GM18505 (cell line): ENCODE results near the gene SYCP3.
A peak's percentile ranks its signal among the peaks of the same experiment; 100 is the strongest.
"Not testable (repeated sequence)": the region's sequence is repeated elsewhere in the genome, so short reads cannot be mapped to it uniquely, and the experiment has no call there.

Experiments used
- ATAC-seq: cut with Tn5 transposase; IDR thresholded peaks from one replicate; pipeline ENCODE4 v1.9.1; 2021; ENCODE audit not compliant: unreplicated experiment
- POLR2A ChIP-seq: IDR thresholded peaks from 4 replicates; pipeline ENCODE4 v1.6.1; 2011; ENCODE audit warnings: borderline replicate concordance; ENCODE audit not compliant: insufficient read depth, insufficient read length; ENCODE audit errors: extremely low read depth

The SYCP3 gene

DNA sequence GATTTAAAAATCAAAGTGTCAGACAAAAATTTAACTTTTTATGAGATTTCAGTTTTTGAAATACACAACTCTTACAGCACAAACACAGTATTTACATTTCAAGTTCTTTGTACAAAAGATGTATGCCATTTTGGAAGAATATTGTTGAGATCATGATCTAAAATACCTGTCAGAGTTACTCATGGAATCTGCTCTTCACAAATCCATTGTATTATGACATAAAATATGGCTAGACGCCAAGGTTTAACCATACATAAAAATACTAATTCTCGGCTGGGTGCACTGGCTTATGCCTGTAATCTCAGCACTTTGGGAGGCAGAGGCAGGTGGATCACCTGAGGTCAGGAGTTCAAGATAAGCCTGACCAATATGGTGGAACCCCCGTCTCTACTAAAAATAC lies 6.2 kb upstream of the SYCP3 start:
- no peak for ATAC-seq
- no peak for TF ChIP-seq POLR2A

DNA sequence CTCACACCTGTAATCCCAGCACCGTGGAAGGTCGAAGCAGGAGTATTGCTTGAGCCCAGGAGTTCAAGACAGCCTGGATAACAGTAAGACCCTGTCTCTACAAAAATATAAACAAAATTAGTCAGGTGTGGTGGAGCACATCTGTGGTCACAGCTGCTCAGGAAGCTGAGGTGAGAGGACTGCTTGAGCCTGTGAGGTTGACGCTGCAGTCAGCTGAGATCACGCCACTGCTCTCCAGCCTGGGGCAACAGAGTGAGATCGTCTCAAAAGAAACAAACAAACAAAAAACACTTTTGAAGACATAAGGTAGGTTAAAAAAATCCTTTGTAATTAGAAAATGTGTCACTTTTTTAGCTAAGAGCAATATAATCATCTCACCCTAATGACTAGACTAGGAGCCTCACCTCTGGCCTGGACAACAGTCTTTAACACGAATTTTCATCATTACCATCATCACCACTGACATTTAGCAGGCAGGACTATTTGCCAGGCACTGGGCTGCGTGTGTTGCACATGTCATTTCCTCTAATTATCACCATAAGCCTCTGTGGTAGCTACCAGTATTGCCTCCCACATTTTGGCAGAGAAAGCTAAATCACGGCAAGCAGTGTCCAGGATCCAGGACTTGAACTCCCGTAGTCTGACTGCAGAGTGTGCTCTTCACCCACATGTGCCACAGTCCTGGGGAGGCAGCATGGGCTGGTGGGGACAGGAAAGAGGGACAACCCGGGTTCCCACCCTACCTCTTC lies 4.6 kb upstream of the SYCP3 start:
- ATAC-seq = peak; percentile 94
- TF ChIP-seq POLR2A = peak; percentile 9

DNA sequence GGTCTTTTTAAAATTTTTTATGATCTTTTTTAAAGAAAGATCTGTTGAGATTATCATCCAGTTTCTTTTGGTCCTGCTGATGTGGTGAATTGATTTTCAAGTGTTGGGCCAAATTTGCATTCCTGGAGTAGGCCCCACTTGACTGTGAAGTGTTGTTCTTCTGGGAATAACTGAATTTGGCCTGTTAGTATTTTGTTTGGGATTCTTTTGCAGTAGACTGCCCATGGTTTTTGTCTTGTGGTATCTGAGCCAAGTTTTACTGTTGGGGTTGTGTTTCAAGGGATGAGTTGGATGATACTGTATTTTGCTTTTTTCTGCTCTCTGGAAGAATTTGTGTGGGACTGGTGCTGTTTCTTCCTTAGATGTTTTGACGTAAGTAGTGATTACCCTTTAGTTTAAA lies 4.0 kb upstream of the SYCP3 start:
- peak; percentile 8 for ATAC-seq
- no peak for TF ChIP-seq POLR2A

DNA sequence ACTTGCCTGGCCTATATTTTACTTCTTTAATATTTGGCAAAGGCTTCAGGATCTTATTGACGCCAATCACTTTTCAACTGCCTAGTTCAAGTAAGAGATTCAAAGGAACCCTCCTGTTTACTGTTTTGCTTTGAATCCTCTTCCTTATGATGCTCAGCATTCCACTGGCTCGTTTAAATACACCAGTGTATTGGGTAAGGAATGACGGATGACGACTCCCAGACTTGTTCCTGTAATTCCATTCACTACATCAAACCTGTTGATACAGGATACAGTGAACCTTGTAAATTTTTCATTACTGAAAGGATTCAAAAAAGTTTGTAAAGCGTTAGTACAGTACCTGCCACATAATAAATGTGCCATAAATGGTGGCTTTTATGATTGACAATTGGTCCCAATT lies 1.7 kb upstream of the SYCP3 start:
- ATAC-seq = no peak
- no peak for TF ChIP-seq POLR2A

DNA sequence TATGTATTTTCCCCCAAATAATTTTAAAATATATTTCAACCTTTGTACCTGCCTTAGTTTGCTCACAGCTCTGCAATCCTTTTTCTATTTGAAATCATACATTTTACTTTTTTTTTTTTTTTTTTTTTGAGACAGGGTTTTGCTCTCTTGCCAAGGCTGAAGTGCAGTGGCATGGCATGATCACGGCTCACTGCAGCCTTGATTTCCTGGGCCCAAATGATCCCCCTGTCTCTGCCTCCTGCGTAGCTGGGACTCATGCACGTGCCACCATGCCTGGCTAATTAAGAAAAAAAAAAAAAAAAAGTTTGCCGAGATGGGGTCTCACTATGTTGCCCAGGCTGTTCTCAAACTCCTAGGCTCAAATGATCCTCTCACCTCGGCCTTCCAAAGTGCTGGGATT lies 1.3 kb upstream of the SYCP3 start:
- ATAC-seq = no peak
- no peak for TF ChIP-seq POLR2A

DNA sequence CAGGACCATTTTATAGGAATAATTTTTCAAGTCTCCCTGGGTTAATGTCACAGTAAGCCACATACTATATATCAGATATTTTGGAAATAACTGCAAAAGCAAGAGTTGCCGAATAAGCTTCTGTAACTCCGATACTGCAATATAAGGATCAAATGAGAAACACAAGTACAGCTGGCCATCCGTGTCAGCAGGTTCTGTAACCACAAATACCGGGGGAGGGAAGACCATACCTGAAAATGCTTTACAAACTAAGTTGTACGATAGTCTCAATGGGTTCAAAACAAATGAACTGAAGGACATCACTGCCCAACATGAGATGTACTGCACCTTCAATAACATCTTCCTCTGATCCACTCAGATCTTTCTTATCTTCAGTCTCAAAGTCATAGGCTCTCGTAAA lies 1.8 kb downstream of the SYCP3 start:
- no peak for TF ChIP-seq POLR2A
- ATAC-seq = no peak

DNA sequence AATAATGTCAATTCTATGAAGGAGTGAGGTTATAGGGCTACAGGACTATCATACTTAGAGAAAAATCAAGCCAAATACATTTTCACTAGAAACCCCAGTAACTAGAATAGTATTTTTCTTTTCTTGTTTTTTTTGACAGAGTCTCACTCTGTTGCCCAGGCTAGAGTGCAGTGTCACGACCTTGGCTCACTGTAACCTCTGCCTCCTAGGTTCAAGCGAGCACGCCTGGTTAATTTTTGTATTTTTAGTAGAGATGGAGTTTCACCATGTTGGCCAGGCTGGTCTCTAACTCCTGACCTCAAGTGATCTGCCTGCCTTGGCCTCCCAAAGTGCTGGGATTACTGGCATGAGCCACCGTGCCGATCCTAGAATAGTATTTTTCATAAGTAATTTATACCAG lies 4.8 kb downstream of the SYCP3 start:
- not testable (repeated sequence) for ATAC-seq

DNA sequence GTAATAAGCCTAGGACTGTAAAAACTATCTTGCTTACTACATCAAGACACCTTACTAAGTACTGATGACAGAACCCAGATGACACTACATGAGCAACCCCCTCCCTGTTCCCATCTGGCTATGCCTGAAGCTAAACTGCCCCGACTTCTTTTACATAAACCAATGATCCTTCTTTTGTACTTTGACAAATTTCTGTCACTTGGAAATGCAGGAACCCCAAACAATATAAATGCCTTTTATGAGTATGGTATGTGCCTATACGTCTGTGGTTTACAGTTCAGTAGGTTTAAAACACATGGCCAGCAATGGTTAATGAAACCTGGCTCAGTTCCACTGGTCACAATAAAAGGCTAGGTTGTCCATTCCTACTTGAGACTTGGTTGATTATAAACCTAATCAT lies 6.1 kb downstream of the SYCP3 start:
- TF ChIP-seq POLR2A = no peak
- no peak for ATAC-seq

DNA sequence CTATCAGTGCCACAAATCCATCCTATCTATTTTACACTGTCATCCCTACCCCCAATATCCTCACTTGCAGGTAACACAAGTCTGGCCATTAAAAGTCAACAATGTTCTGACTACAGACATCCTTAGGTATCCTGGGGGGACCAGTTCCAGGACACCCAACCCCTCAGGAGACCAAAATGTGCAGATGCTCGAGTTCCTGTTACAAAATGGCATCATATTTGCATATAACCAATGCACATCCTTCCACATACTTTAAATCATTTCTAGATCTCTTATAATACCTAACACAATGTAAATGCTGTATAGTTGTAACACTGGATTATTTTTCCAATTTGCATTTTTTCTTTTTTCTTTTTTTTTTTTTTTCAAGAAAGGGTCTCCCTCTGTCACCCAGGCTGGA lies 6.9 kb downstream of the SYCP3 start:
- no peak for TF ChIP-seq POLR2A

DNA sequence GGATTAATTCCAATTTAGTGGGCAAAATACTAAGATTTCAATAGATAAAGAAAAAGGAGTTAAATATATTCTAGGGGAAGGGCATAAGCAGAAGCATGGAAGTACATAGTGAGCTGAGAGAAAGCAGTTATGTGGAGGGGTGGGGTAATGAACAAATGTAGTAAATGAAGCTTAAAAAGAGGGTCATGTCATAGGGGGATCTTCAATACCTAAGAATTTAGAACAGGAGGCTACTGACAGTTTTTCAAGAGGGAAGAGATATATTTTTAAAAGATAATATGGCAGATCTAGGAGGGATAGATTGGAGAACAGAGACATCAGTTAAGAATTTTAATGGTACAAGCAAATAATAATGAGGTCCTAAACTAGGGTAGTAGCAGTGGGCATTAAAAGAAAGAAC lies 9.4 kb downstream of the SYCP3 start:
- no peak for TF ChIP-seq POLR2A
- no peak for ATAC-seq

More for the DNA sequence above, 6.9 kb downstream of the SYCP3 start:
- no peak for ATAC-seq

DNA sequence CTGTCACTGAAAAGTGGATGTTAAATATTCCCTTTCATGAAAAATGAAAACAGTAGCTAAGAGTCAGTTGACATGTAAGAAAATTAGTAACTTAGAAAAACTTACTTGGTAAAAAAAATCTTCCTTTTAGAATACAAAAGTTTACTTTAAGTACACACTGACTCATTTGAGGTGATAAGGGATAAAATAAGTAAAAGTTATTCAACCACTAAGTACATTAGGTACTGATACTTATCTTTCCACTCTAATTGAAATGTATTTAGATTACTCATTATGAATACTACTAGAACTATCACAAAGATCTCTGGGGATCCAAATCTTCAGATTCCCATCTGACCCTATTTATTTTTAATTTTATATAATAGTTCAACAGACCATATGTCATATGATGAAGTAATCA lies 12.2 kb downstream of the SYCP3 start:
- no peak for TF ChIP-seq POLR2A
- ATAC-seq = no peak

DNA sequence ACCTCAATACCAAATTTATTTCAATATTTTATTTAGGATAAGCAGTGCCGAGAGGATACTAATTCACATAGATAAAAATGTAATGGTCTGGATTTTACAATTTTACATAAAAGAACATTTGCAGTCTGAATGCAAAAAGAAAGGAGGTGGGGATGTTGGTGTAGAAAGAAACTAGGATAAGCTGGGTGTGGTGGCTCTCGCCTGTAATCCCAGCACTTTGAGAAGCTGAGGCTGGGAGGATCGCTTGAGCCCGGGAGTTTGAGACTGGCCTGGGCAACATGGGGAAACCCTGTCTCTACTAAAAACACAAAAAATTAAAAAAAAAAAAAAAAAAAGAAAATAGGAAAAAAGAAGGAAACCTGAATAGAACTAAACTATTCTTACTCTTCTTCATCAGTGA lies 16.9 kb downstream of the SYCP3 start:
- TF ChIP-seq POLR2A = no peak

DNA sequence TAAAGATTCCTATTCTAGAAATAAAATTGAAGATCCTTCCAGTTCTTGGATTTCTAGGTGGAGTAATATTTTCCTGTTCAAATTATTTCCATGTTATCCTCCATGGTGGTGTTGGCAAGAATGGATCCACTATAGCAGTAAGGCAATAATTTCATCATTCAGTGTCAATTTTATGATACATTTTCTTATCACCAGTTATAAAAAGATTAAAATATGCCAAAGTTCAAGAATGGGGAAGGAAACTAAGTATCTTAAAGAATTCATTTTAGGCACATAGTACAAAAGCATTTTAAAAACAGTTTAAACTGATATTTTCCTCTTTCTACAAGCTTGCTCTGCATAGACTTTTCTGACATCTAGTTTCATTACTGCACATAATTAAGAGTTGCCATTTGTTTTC lies 19.1 kb downstream of the SYCP3 start:
- TF ChIP-seq POLR2A = no peak
- no peak for ATAC-seq

More for the DNA sequence above, 16.9 kb downstream of the SYCP3 start:
- ATAC-seq = no peak

DNA sequence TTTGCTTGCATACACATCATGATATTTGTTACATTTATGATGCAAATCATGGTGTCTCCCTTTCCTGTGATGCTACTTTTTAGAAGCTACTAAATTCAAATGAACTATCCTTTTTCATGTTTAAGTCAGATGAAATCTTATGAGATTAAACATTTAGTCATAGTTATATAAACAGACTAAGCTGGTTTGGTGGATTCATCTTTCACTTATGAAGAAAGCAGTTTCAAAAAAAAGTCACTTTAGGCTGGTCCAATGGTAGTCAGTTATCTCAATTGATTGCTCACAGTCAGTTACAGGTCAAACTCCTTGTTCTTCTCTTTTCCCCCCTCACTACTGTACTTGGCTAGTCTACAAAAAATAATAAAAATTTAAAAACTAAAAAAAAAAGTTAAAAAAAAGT lies 19.7 kb downstream of the SYCP3 start:
- TF ChIP-seq POLR2A = no peak
- no peak for ATAC-seq
